GM12892 (cell line): ENCODE measurements around the gene ASTN2.

Experiments
- DNase-seq: peaks from one replicate; pipeline ENCODE4 v3.0.0; 2011; ENCODE audit not compliant: insufficient read length
- FAIRE-seq: peaks from 2 replicates; lab custom pipeline; 2011; peaks lifted over from hg19 to GRCh38; lab: Jason Lieb, UNC
- POLR2A ChIP-seq: IDR thresholded peaks from 2 replicates; pipeline ENCODE4 v1.6.1; 2011; ENCODE audit warnings: low read depth, low read length, control low read depth
- POLR2AphosphoS5 ChIP-seq: IDR thresholded peaks from 2 replicates; pipeline ENCODE4 v1.6.1; 2011; ENCODE audit warnings: low read depth, low read length, control low read depth
- TAF1 ChIP-seq: IDR thresholded peaks from 2 replicates; pipeline ENCODE4 v1.6.1; 2011; ENCODE audit warnings: low read depth, mild to moderate bottlenecking, control low read depth, low read length, borderline replicate concordance

The ASTN2 gene

DNA sequence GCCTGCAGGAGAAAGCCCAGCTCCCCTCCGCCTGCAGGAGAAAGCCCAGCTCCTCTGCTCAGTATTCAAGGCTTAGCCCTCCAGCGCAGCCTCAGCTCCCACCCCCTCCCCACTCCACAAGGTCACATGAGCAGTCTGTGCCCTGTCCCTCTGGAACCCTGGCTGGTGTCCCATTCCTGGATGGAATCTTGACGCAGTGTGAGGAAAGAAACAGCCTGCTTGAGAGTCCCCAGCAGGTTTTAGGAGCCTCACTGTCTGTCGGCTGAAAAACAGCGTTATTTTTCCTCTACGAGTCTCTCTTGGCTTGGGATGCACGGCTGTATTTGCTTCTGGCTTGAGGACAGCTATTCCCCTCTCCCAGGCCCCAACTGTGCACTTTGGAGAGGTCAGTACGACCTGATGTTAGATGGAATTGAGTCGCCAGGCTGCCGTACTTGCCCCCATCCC, 937.9 kb downstream of the ASTN2 start:
- TF ChIP-seq POLR2AphosphoS5 = no peak
- no peak for TF ChIP-seq TAF1
- no peak for TF ChIP-seq POLR2A
- FAIRE-seq (no peak), DNase-seq (no peak)

DNA sequence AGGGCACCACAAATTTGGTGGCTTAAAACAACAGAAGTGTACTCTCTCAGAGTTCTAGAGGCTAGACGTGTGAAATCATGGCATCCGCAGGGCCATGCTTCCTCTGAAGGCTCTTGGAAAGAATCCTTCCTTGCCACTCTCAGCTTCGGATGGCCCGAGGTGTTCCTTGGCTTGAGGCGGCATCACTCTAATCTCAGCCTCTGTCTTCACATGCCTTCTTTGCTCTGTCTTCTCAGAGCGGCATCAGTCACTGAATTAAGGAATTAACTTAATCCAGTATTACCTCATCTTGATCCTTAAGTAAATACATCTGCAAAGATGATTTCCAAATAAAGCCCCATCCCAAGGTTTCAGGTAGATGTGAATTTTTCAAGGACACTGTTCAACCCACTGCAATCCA, 938.9 kb downstream of the ASTN2 start:
- FAIRE-seq (no peak), DNase-seq (no peak)
- TF ChIP-seq TAF1 = no peak
- TF ChIP-seq POLR2A = no peak

DNA sequence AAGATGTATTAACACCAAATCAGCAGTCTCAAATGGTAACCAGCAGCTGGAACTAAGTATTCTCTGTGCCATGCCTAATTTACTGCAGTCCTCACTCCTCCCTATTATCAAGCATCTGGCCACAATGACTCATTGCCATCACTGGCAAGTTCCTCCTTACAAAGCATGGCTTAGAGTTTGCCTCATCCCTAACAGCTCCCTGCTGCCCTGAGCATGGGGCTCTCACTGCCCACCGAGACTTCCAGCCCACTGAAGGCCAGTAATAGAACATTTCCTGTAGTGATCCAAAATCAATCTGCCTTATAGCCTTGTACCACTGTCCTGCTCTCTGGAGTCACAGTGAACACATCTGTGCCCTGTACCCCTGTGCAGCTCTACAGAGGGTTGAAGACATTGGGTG, 939.7 kb downstream of the ASTN2 start:
- DNase-seq (no peak), FAIRE-seq (no peak)
- TF ChIP-seq POLR2A (no peak), TAF1 (no peak), POLR2AphosphoS5 (no peak)

DNA sequence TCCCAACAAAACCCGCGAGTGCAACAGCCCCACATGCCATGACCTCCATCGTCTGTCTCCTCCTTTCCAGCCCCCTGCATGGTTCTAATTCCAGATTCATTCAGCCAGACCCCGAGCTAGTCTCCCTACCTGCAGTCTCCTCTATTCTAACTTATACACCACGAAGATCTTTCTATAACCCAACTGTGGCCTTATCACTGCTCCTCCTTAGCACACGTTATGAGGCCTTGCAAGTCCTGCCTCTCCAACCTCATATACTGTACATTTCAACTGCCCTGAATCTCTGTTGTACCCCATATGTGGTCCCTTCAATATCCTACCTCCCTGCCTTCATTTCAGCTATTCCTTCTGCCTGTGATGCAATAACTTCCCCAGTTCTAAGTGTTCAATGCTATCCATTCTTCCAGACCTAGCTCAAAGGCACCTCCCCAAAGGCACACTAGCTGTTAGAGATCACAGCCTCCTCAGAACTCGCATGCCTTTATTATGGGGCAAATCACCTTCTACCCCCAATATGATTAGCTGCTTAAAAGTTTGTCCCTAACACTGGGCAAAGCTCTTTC, 942.8 kb downstream of the ASTN2 start:
- no peak for DNase-seq

DNA sequence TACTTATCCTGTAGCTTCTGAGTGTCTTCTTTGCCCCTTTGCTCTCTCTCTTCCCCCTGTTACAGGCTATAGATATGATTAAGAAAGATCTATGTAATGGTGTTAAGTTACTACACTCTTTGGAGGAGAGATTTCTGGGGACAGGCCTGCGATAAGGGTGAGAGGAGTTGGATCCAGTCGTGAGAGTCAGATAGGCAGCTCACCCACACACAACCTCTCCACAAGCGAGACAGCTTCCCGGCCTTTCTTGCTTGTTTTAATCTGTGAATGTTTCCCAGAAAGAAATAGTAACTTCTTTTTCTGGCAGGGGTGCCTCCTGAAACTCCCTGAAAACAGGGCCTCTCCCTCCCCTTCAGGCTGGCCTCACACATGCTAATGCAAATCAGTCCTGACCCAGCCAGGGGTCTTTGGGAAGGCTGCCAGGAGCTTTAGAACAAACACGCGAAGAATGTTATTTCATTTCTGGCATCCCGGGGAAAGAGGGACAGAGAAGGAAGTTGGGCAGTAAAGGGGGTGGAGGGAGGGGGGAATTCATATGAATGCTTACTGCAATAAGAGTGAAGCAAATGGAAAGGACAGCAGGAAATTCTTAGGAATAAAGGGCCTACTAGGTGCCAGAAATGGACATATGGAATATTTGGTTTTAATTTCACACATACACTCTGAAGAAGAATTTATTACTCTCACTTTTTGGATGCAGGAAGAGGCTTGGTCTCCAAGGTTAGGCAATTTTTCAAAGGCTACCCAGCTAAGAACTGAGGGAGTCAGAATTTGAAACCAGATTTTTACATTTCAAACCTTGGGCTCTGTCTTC, 943.6 kb downstream of the ASTN2 start:
- DNase-seq (no peak), FAIRE-seq (no peak)
- TF ChIP-seq POLR2A (no peak), POLR2AphosphoS5 (no peak), TAF1 (no peak)

More for the DNA sequence above, 942.8 kb downstream of the ASTN2 start:
- FAIRE-seq = no peak
- TF ChIP-seq TAF1 = no peak
- TF ChIP-seq POLR2AphosphoS5 = no peak
- TF ChIP-seq POLR2A = no peak

DNA sequence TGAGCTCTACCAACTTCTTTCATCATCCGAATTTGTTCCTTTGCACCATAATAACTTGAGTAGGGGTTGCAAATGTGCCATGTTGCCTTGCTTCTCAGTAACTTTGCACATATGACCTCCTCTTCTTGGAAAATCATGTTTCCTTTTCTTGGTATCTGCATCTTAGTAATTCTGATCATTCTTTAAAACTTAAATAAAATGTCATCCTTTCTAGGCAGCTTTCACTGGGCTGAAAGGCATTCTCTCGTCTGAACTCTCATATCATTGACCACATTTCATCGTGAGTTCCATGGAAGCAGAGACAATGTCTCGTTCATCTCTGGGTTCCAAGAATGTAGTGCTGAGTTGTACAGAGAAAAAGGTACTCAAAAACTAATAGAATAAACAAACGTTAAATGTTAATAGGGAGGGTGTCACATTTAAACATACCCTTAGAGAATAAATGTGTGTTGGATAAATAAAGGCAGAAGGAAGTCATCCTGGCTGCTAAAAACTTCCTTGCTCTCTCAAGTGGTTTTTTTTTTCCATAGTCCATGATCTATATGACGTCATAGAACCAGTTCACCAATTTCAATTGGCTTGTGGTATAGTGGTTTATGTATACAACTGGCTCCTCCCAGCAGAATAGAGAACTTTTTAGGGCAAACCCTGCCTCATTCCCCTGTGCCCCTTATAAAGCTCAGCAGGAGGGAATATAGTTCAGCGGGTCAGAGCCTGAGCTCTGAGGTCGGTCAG, 945.9 kb downstream of the ASTN2 start:
- TF ChIP-seq TAF1 (no peak), POLR2A (no peak), POLR2AphosphoS5 (no peak)
- FAIRE-seq = no peak

DNA sequence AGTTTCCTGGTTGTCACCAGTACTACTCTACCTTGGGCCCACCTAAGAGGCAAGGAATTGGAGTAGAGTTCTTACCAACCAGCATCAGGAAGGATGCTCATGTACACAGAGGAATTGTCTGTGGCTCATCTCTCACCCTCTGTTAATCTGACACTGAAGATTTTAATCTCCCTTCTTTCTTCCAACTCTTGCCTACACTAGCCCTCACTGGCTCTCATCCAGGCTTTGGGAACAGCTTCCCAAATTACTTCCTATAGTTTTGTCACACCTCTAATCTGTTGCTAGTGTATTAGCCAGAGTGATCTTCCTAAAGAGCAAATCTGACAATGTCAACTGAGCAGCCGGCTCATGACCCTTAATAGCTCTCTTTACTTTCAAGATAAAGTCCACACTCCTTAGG, 946.5 kb downstream of the ASTN2 start:
- FAIRE-seq (no peak), DNase-seq (no peak)
- TF ChIP-seq POLR2AphosphoS5 (no peak), TAF1 (no peak), POLR2A (no peak)

More for the DNA sequence above, 945.9 kb downstream of the ASTN2 start:
- no peak for DNase-seq

DNA sequence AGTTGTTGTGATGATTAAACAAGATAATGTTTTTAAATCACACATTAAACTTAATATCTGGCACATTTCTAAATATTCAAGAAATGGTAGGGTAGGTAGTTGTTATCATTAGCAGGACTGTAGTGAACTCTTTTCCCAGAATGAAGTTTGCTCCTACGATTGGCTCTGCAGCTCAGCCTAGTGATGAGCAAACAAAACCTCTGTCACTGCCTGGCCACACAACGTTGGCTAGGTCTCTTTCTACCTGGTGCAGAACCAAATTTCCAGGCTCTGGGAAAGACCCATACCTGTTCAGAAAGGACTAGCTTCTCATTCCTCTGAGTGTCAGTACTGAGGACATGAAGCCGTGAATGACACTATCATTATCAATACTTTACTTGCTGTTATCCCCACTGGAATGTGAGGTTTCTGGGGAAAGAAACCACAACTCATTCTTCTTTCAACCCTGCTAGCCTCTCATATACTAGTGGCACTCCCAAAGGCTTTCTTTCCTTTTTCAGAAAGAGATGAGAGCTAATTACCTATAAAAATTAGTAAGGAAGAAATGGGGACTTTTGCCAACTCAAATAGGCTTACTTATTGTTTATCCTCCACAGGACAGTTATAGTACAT, 947.0 kb downstream of the ASTN2 start:
- FAIRE-seq (no peak), DNase-seq (no peak)
- TF ChIP-seq POLR2AphosphoS5 (no peak), POLR2A (no peak), TAF1 (no peak)

DNA sequence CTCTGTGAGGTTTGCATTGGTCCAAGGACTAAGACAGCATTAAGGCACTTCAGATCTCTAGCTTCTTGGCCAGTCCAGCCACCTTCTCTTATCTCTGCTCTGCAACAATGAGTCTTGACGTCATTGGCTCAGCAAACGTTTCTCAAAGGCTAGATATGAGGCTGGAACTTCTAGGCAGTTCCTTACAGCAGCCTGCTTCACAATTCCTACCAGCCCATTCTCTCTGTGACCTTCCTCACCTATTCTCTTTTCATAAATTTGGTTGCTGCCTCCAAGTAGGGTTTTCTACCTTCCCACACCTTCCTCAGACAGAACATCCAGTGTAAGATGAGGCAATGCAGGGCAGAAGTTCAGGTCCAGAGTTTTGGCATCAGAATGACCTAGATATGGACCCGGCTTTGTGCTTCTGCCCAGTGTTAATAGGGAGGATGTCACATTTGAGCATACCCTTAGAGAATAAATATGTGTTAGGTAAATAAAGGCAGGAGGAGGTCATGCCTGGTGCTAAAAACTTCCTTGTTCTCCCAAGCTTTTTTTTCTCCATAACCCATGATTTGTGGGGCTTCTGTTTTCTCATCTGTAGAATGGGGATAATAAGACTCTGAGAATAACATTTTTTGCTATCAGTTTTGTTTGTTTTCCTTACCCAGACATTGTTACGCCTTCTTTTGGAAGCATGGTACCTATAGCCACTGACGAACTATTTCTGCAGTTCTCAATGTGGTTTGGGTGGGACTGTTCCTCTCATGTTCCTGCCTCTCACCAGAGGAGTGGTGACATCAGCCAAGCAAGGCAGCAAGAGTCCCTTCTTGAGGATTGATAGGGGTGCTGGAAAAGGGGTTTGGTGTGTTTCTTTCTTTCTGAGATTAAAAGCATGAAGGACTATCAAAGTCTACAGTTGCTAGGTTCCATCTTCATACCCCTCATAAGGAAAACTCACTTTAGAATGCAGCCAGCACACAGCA, 948.3 kb downstream of the ASTN2 start:
- DNase-seq (no peak), FAIRE-seq (no peak)
- TF ChIP-seq POLR2A (no peak), POLR2AphosphoS5 (no peak), TAF1 (no peak)

DNA sequence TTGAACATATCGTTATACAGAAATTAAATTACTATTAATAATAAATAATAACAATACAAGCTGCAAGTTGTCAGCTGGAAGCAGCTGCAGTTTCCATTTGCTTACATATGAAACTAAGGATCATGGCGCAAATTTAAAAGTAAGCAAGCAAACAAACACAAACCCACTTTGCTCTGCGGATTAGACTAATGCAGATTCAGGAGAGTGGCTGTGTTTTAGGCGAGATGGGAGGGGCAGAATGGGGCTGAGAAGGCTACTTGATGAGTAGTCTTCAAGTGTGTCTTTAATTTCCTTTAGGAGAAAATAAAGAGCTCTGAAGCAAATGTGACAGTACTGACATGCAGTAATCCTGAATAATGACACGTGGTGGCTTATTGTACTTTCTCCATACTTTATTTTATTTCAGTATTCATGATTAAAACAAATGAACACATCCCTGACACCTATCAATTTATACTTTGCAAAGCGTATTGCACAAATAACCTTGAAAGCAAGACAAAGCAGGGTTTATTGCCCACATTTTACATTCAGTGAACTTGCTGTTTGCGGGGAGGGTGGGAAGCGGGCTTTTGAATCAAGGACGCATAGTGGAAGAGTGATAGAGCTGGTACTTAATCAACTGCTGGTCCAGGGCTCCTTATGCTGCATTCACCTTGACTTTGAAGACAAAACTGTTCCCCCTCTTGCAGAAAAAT, 949.1 kb downstream of the ASTN2 start:
- FAIRE-seq (no peak), DNase-seq (no peak)
- TF ChIP-seq POLR2AphosphoS5 (no peak), POLR2A (no peak), TAF1 (no peak)
